ENCODE data around the gene PRKCH. TPM values are rescaled to one million over a fixed set of nuclear protein-coding genes. Genes with fewer than 3 reads are reported as not detected.

PRKCH gene
- polyA plus RNA-seq, 3 donors: 3.6 to 6.2 (median 5.4) TPM

- Mint-ChIP-seq H3K36me3 (peaks cover 46% of the 10 kb centered on the region in 2 donors), H3K27ac (no peak overlapping the region), H3K9me3 (no peaks in the 10 kb centered on the region), H3K4me1 (no peaks in the 10 kb centered on the region), H3K4me3 (no peak overlapping the region), H3K27me3 (ENCODE audit: low read depth in 3 of 3) (no peaks in the 10 kb centered on the region)
- Histone ChIP-seq H3K9ac (ENCODE audit: insufficient read depth, low read length, poor library complexity, severe bottlenecking) (no peak overlapping the region), H4K20me1 (ENCODE audit: insufficient read depth, low read length) (no peaks in the 10 kb centered on the region), H3K9me3 (replicated peaks in 1 of 2; ENCODE audit: control insufficient read depth in 1 of 2, insufficient read depth in 1 of 2, low read length in 2 of 2) (no peaks in the 10 kb centered on the region), H3K4me3 (replicated peaks in 1 of 3; ENCODE audit: low read depth in 2 of 3, low read length in 3 of 3) (no peak overlapping the region), H3K27ac (ENCODE audit: low read depth in 1 of 2, low read length in 2 of 2) (no peak overlapping the region), H3K27me3 (ENCODE audit: control insufficient read depth in 2 of 2, insufficient read depth in 2 of 2, low read length in 2 of 2) (no peaks in the 10 kb centered on the region), H3K36me3 (replicated peaks in 1 of 2; ENCODE audit: control insufficient read depth in 1 of 2, insufficient read depth in 2 of 2, low read length in 2 of 2) (peaks cover 9 to 53% of the 10 kb centered on the region in 2 donors), H3K4me2 (replicated peaks; ENCODE audit: extremely low read depth, low read length, poor library complexity, severe bottlenecking) (no peak overlapping the region), H3K4me1 (ENCODE audit: control insufficient read depth in 1 of 2, insufficient read depth in 2 of 2, low read length in 2 of 2) (no peaks in the 10 kb centered on the region), H2AFZ (ENCODE audit: insufficient read depth, low read depth, low read length, poor library complexity, severe bottlenecking) (no peak overlapping the region), H3K79me2 (ENCODE audit: insufficient read depth, low read length) (no peaks in the 10 kb centered on the region)
- intact Hi-C loops (cut with micrococcal nuclease): no loop called here
- no peak for DNase-seq
- TF ChIP-seq CTCF (IDR thresholded peaks at IDR 0.05): no peak
- WGBS (ENCODE audit: insufficient coverage): no CpG with 5 or more reads among the region's 2 CpGs
Measured at GRCh38 chr14:61451491-61451890, 130.1 kb downstream of the PRKCH start.

GRCh38 chr14:61451891-61452400 lies 130.6 kb downstream of the PRKCH start:
- Mint-ChIP-seq H3K9me3 (no peaks in the 10 kb centered on the region), H3K27me3 (ENCODE audit: low read depth in 3 of 3) (no peaks in the 10 kb centered on the region), H3K4me3 (no peak overlapping the region), H3K27ac (no peak overlapping the region), H3K36me3 (peaks cover 46 to 47% of the 10 kb centered on the region in 2 donors), H3K4me1 (peaks cover 3% of the 10 kb centered on the region)
- Histone ChIP-seq H3K4me2 (replicated peaks; ENCODE audit: extremely low read depth, low read length, poor library complexity, severe bottlenecking) (no peak overlapping the region), H3K4me1 (ENCODE audit: control insufficient read depth in 1 of 2, insufficient read depth in 2 of 2, low read length in 2 of 2) (no peaks in the 10 kb centered on the region), H3K9ac (ENCODE audit: insufficient read depth, low read length, poor library complexity, severe bottlenecking) (no peak overlapping the region), H3K36me3 (replicated peaks in 1 of 2; ENCODE audit: control insufficient read depth in 1 of 2, insufficient read depth in 2 of 2, low read length in 2 of 2) (peaks cover 9 to 54% of the 10 kb centered on the region in 2 donors), H2AFZ (ENCODE audit: insufficient read depth, low read depth, low read length, poor library complexity, severe bottlenecking) (no peak overlapping the region), H3K27me3 (ENCODE audit: control insufficient read depth in 2 of 2, insufficient read depth in 2 of 2, low read length in 2 of 2) (no peaks in the 10 kb centered on the region), H3K27ac (ENCODE audit: low read depth in 1 of 2, low read length in 2 of 2) (no peak overlapping the region), H4K20me1 (ENCODE audit: insufficient read depth, low read length) (no peaks in the 10 kb centered on the region), H3K79me2 (ENCODE audit: insufficient read depth, low read length) (no peaks in the 10 kb centered on the region), H3K4me3 (replicated peaks in 1 of 3; ENCODE audit: low read depth in 2 of 3, low read length in 3 of 3) (no peak overlapping the region), H3K9me3 (replicated peaks in 1 of 2; ENCODE audit: control insufficient read depth in 1 of 2, insufficient read depth in 1 of 2, low read length in 2 of 2) (no peaks in the 10 kb centered on the region)
- WGBS (ENCODE audit: insufficient coverage): 90% methylated on average over 5 of the region's 6 CpGs
- TF ChIP-seq CTCF (IDR thresholded peaks at IDR 0.05): no peak
- intact Hi-C loops (cut with micrococcal nuclease): no loop called here
- DNase-seq: no peak

All from CD14-positive monocyte (primary cell).